Omental fat pad (tissue), 4 donors: ENCODE measurements around the gene MAB21L3. TPM values are rescaled to one million over a fixed set of nuclear protein-coding genes. Genes with fewer than 3 reads are reported as not detected.

Experiments
- ATAC-seq: fragments of 150-250 bp; one replicate; pipeline ENCODE4 v1.9.1; 2016; ENCODE audit warnings: mild to moderate bottlenecking, moderate library complexity; ENCODE audit not compliant: low FRiP score
- DNase-seq: peaks from one replicate; pipeline ENCODE4 v3.0.0-alpha.2; 2019; ENCODE audit warnings: low spot score
- total RNA-seq, 4 donors: library from RNA; depleted of rRNA; stranded (reverse); fragments of >200 nt; gene quantifications; one replicate each; pipeline ENCODE4 v1.1.0, GENCODE V29; 2016
- TF ChIP-seq, protein P1 (sequence below), 3 donors: fragments of 450-650 bp; IDR thresholded peaks; one replicate each; pipeline ENCODE4 v1.5.1; 2016 to 2017; ENCODE audit warnings: antibody characterized with exemption in 3 of 3, mild to moderate bottlenecking in 3 of 3, moderate library complexity in 2 of 3

MAB21L3 gene
- total RNA-seq, 4 donors from 2014 or later = 0.19 to 4.6 (median 0.37) TPM; not detected in 1

DNA sequence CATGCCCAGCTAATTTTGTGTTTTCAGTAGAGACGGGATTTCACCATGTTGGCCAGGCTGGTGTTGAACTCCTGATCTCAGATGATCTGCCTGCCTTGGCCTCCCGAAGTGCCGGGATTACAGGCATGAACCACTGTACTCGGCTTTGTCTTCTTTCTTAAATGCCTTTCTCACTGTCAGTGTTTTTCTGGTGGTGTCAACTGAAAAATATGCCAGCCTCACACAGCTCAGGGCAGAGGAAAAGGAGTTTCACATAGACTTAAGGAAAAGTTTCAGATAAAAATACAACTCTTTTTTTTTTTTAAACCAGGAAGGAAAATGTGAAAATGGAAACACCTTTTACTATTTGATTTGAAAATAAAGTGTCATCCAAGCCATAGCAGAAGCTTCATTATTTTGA is 4.6 kb upstream of the MAB21L3 start:
- no peak for ATAC-seq
- TF ChIP-seq, protein P1, sequence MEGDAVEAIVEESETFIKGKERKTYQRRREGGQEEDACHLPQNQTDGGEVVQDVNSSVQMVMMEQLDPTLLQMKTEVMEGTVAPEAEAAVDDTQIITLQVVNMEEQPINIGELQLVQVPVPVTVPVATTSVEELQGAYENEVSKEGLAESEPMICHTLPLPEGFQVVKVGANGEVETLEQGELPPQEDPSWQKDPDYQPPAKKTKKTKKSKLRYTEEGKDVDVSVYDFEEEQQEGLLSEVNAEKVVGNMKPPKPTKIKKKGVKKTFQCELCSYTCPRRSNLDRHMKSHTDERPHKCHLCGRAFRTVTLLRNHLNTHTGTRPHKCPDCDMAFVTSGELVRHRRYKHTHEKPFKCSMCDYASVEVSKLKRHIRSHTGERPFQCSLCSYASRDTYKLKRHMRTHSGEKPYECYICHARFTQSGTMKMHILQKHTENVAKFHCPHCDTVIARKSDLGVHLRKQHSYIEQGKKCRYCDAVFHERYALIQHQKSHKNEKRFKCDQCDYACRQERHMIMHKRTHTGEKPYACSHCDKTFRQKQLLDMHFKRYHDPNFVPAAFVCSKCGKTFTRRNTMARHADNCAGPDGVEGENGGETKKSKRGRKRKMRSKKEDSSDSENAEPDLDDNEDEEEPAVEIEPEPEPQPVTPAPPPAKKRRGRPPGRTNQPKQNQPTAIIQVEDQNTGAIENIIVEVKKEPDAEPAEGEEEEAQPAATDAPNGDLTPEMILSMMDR (IDR thresholded peaks at IDR 0.05) = no peak
- DNase-seq = no peak

GRCh38 chr1:116107371-116107770 is 3.8 kb upstream of the MAB21L3 start:
- TF ChIP-seq, protein P1 (IDR thresholded peaks at IDR 0.05) = no peak
- ATAC-seq = no peak

DNA sequence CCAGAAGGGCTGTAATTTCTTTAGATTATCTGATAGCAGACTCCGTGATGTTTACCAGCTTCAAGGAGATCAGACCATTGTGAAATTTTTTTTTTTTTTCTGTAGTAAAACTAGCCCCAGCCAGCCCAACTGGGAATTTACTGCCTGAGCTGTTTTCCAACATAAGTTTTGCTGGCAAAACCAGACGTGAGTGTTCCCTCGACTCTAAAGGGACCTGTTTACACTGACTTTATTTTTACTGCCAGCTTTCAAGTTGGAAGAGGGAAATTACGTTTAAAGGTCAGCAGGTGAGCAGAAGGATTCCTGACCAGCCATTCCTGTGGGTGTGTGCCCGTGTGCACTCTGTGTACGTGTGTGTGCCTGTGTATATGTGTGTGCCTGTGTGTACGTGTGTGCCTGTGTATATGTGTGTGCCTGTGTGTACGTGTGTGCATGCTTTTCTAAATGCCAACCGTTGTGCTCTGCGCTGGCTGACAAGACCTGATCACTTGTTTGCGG is 374 bp downstream of the MAB21L3 start:
- ATAC-seq (no peak), DNase-seq (no peak)
- TF ChIP-seq, protein P1 (IDR thresholded peaks at IDR 0.05) = no peak

More at GRCh38 chr1:116107371-116107770, 3.8 kb upstream of the MAB21L3 start:
- no peak for DNase-seq

GRCh38 chr1:116112388-116113140 is 1.4 kb downstream of the MAB21L3 start:
- TF ChIP-seq, protein P1 (IDR thresholded peaks at IDR 0.05) = no peak
- no peak for ATAC-seq
- no peak for DNase-seq

DNA sequence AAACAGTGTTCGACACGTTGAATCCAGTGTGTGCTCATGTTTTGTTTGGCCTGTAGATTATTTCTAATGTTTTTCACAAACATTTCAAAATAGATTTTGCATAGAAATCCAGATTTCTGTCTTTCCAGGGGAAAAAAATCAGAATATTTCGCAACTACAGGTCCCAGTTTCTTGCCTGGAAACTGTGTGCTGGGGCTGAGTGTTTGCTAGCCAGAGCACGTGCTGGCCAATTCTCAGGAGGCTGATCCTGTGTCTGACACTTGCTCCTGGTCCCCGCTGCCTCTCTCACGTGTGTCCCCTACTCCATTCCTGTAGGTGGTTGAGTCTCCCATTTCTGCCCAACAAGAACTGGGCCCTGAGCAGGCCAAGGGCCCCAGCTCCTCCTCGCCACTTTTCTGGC is 2.4 kb downstream of the MAB21L3 start:
- ATAC-seq = no peak
- TF ChIP-seq, protein P1 (IDR thresholded peaks at IDR 0.05) = no peak
- DNase-seq = no peak

GRCh38 chr1:116115476-116116439 is 4.6 kb downstream of the MAB21L3 start:
- no peak for ATAC-seq
- TF ChIP-seq, protein P1 (IDR thresholded peaks at IDR 0.05) = no peak
- DNase-seq = no peak
